Adrenal gland (tissue), 12 donors: Measurements from ENCODE around the gene SH3GLB2. TPM values are rescaled to one million over a fixed set of nuclear protein-coding genes. Genes with fewer than 3 reads are reported as not detected.

Experiments used
- DNase-seq, 7 donors: peaks; one replicate each; pipeline ENCODE4 v3.0.0-alpha.2; 2019 to 2020
- H3K27ac ChIP-seq, 5 donors: fragments of 200-600 bp; sonication (generic) in 4 of 5; 1 replicate in 3 of 5; 2 replicates in 2 of 5; pipeline versions ENCODE4 v1.5.1 to v1.8.0; 2016 to 2020; ENCODE audit warnings: mild to moderate bottlenecking in 1 of 5
- H3K27me3 ChIP-seq: fragments of 200-600 bp; 2 replicates; pipeline ENCODE4 v1.8.0; 2021
- H3K36me3 ChIP-seq, 2 donors: fragments of 200-600 bp; replicated peaks in 1 of 2; 1 replicate in 1 of 2; 2 replicates in 1 of 2; pipeline versions ENCODE4 v1.5.1 to v1.8.0; 2018 to 2022
- H3K4me1 ChIP-seq, 2 donors: fragments of 200-600 bp; replicated peaks in 1 of 2; 1 replicate in 1 of 2; 2 replicates in 1 of 2; pipeline versions ENCODE4 v1.5.1 to v1.8.0; 2018 to 2021
- H3K4me3 ChIP-seq, 4 donors: fragments of 200-600 bp; sonication (generic) in 3 of 4; one replicate each; pipeline ENCODE4 v1.5.1; 2016 to 2018
- H3K9me3 ChIP-seq, 3 donors: fragments of 200-600 bp; sonication (generic) in 1 of 3; replicated peaks in 1 of 3; 1 replicate in 2 of 3; 2 replicates in 1 of 3; pipeline versions ENCODE4 v1.5.1 to v1.8.0; 2016 to 2021
- CTCF ChIP-seq, 6 experiments: fragments of 450-650 bp in 4 of 6; fragments of 200-600 bp in 2 of 6; sonication (generic) in 1 of 6; IDR thresholded peaks; 1 replicate in 5 of 6; 2 replicates in 1 of 6; pipeline versions ENCODE4 v1.5.1 to v1.8.0; 2016 to 2021; ENCODE audit warnings: antibody characterized with exemption in 6 of 6, mild to moderate bottlenecking in 2 of 6, moderate library complexity in 1 of 6
- POLR2A ChIP-seq, 2 donors: fragments of 450-650 bp; IDR thresholded peaks; one replicate each; pipeline ENCODE4 v1.6.1; 2017; ENCODE audit warnings: antibody characterized with exemption in 2 of 2, mild to moderate bottlenecking in 2 of 2, moderate library complexity in 1 of 2
- WGBS, 4 donors: extraction: QIAGEN DNeasy Blood & Tissue Kit in 2 of 4; methylation state at CpG; one replicate each; pipeline versions ENCODE4 v1.1.5 to v1.1.7; 2013 to 2017; 5-methylcytosine and 5-hydroxymethylcytosine counted together
- intact Hi-C, 2 donors: fragments of 100-400 bp; cut with DNase I; formaldehyde crosslinking; loops; one replicate each; pipeline versions ENCODE4 v1.14.1 to v1.15.0; 2022 to 2023
- polyA plus RNA-seq, 3 donors: library from polyadenylated mRNA; stranded (reverse); fragments of 200-250 nt in 2 of 3; fragments of 350-450 nt in 1 of 3; fragmentation: Illumina TruSeq in 1 of 3; extraction: RNeasy Lipid Tissue Mini Kit (QIAGEN cat#74804) in 1 of 3; gene quantifications; one replicate each; pipeline ENCODE4 v1.2.3, GENCODE V29; 2013 to 2014
- total RNA-seq, 9 donors: library from RNA; depleted of rRNA in 4 of 9; stranded (reverse); fragments of >200 nt in 4 of 9; fragments of 120-200 nt in 1 of 9; fragmentation: NEBNext Ultra II Directional in 1 of 9; extraction: Animal tissue kit (Norgen Biotek cat#: 25700) in 1 of 9; gene quantifications; one replicate each; pipeline versions ENCODE4 v1.1.0 to v1.2.4, GENCODE V29; 2013 to 2023
- donor health status: healthy with polysubstance abuse.
- donor health status: Bipolar disorder and iron deficiency.
- donor health status: DM: yes; HTN: yes; CAD: no.
- donor health status: DM: no; HTN: no; CAD: no.
- donor health status: DM: no; HTN: no; CAD: no.
- donor health status: DM: yes; HTN: yes; CAD: no.

The SH3GLB2 gene
- total and polyA plus RNA-seq, 12 donors: 26.1 to 301 (median 112) TPM

DNA sequence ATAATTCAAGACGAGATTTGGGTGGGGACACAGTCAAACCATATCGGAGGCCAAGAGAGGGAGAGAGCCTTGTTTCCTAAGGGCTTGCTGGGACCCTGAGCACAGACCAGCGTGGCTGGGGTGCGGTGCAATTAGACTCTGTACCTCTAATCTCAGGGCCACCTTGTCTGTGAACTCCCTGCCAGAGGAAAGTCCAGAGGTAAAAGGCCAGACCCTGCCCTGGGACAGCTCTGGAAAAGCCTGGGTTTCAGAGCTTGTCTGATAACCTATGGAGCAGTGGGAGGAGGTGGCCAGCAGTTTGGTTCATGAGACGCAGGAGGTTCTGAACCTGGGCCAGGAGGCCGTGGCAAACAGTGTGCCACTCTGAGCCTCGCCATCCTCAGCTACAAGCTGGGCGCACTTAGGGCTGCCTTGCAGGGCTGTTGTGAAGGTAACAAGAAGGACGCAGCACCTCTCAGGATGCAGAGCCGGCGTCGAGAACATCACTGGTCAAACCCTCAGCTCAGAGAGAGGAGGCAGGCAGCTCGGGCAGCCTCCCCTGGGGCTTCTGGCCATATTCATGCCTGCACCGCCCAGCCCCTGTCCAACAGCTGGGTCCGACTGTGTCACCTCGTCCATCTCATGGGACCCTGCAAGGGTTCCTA, 48.0 kb upstream of the SH3GLB2 start:
- H3K4me3 ChIP-seq: no peak overlapping the region
- WGBS, 4 donors: 82 to 91% (median 85%) methylated on average over 5 to 16 of the region's 16 CpGs
- DNase-seq: no peak

DNA sequence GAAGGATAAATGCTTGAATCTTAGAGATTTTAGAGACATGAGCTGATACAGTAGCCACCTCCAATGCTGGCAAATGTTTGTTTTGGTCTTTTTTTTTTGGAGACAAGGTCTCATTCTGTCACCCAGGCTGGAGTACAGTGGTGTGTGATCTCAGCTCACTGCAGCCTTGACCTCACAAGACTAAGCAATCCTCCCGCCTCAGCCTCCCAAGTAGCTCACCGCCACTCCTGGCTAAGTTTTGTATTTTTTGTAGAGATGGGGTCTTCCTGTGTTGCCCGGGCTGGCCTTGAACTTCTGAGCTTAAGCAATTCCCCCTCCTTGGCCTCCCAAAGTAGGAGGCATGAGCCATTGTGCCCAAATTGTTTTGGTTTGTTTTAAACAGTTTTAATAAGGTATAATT, 46.0 kb upstream of the SH3GLB2 start:
- no peak for TF ChIP-seq CTCF (IDR thresholded peaks at IDR 0.05)
- no peak for TF ChIP-seq POLR2A (IDR thresholded peaks at IDR 0.05)
- no peak for DNase-seq
- no peaks in the 10 kb centered on the region for H3K27me3 ChIP-seq
- 34 to 50% (median 42%) methylated on average over 3 of the region's 3 CpGs for WGBS, 4 donors
- peaks cover 0 to 10% of the 10 kb centered on the region in 2 donors for H3K36me3 ChIP-seq
- intact Hi-C loops: no loop called here
- no peak overlapping the region for H3K27ac ChIP-seq
- no peak overlapping the region for H3K4me3 ChIP-seq
- no peaks in the 10 kb centered on the region for H3K9me3 ChIP-seq
- peaks cover 9 to 10% of the 10 kb centered on the region in 2 donors for H3K4me1 ChIP-seq

More for the DNA sequence above, 48.0 kb upstream of the SH3GLB2 start:
- H3K9me3 ChIP-seq: no peaks in the 10 kb centered on the region
- TF ChIP-seq CTCF (IDR thresholded peaks at IDR 0.05) (no peak), POLR2A (IDR thresholded peaks at IDR 0.05) (no peak)
- no peaks in the 10 kb centered on the region for H3K27me3 ChIP-seq
- H3K27ac ChIP-seq: no peak overlapping the region
- intact Hi-C loops: no loop called here
- peaks cover 3 to 7% of the 10 kb centered on the region in 2 donors for H3K4me1 ChIP-seq
- H3K36me3 ChIP-seq: no peaks in the 10 kb centered on the region

- DNase-seq: no peak
- Histone ChIP-seq H3K4me1 (peaks cover 15 to 17% of the 10 kb centered on the region in 2 donors), H3K9me3 (no peaks in the 10 kb centered on the region), H3K27ac (no peak overlapping the region), H3K27me3 (no peaks in the 10 kb centered on the region), H3K4me3 (no peak overlapping the region), H3K36me3 (peaks cover 0 to 15% of the 10 kb centered on the region in 2 donors)
- no peak for TF ChIP-seq POLR2A (IDR thresholded peaks at IDR 0.05)
- WGBS, 4 donors: 82 to 89% (median 86%) methylated on average over 8 of the region's 8 CpGs
- intact Hi-C loops: no loop called here
These were observed 45.3 kb upstream of the SH3GLB2 start for GRCh38 chr9:129073404-129073803.

DNA sequence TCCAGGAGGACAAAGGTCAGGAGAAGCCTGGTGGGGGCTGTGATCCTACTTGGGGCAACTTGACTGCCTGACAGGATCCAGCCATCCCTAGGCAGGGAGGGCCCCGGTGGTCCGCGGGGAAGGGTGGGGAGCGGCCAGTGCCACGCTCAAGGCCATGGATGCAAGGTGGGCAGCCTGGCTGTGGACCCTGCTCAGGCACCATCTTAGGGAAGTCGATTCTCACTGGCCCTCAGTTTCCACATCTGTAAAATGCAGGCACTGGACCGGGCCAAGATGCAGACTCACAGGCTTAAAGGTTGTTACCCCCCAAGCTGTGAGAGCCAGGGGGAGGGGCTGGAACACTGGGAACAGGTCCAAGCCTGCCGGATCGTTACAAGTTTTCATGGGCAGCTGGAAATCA, 44.0 kb upstream of the SH3GLB2 start:
- TF ChIP-seq POLR2A (IDR thresholded peaks at IDR 0.05) (no peak), CTCF (IDR thresholded peaks at IDR 0.05) (no peak)
- no peak for DNase-seq
- H3K27me3 ChIP-seq: no peaks in the 10 kb centered on the region
- H3K4me3 ChIP-seq: no peak overlapping the region
- peaks cover 15 to 18% of the 10 kb centered on the region in 2 donors for H3K4me1 ChIP-seq
- no peaks in the 10 kb centered on the region for H3K9me3 ChIP-seq
- intact Hi-C loops: no loop called here
- peaks cover 0 to 28% of the 10 kb centered on the region in 2 donors for H3K36me3 ChIP-seq
- 16 to 62% (median 60%) methylated on average over 2 to 9 of the region's 9 CpGs for WGBS, 4 donors
- H3K27ac ChIP-seq: no peak overlapping the region
